H1 (cell line): ENCODE data around the gene ZNF407. TPM values are rescaled to one million over a fixed set of nuclear protein-coding genes. Genes with fewer than 3 reads are reported as not detected.

Source experiments
- CTCF ChIA-PET: fragments of 300-600 bp; sonication (Branson Sonifier 250); formaldehyde crosslinking; loops from one replicate; lab custom pipeline; 2021; ENCODE audit not compliant: partially characterized antibody; lab: Charles Lee
- POLR2A ChIA-PET: fragments of 300-600 bp; sonication (Branson Sonifier 250); formaldehyde crosslinking; loops from one replicate; lab custom pipeline; 2021; ENCODE audit warnings: inconsistent platforms; ENCODE audit not compliant: partially characterized antibody; lab: Charles Lee
- DNase-seq, 2 experiments: peaks; one replicate each; pipeline versions ENCODE4 v3.0.0 to v3.0.0-alpha.2; 2010 to 2022; ENCODE audit warnings: low spot score in 2 of 2, low read depth in 1 of 2, mixed read lengths in 1 of 2
- FAIRE-seq: peaks from 2 replicates; lab custom pipeline; 2011; peaks lifted over from hg19 to GRCh38; lab: Jason Lieb, UNC
- H2AFZ ChIP-seq: 2 replicates; pipeline ENCODE4 v1.8.1; 2012; ENCODE audit warnings: low read length, inconsistent platforms
- H2AK5ac ChIP-seq: 2 replicates; pipeline ENCODE4 v1.6.1; 2013; ENCODE audit warnings: low read depth, low read length
- H2BK120ac ChIP-seq: replicated peaks from 2 replicates; pipeline ENCODE3; 2013; ENCODE audit warnings: low read depth, low read length, inconsistent platforms
- H2BK12ac ChIP-seq: 2 replicates; pipeline ENCODE4 v1.6.1; 2013; ENCODE audit warnings: low read depth, low read length
- H2BK15ac ChIP-seq: 2 replicates; pipeline ENCODE4 v1.6.1; 2013; ENCODE audit warnings: low read length
- H2BK20ac ChIP-seq: 2 replicates; pipeline ENCODE4 v1.6.1; 2013; ENCODE audit warnings: low read length
- H2BK5ac ChIP-seq: 2 replicates; pipeline ENCODE4 v1.6.1; 2013; ENCODE audit warnings: low read depth, low read length
- H3K14ac ChIP-seq: 2 replicates; pipeline ENCODE4 v1.6.1; 2013; ENCODE audit warnings: inconsistent platforms; ENCODE audit not compliant: insufficient read length
- H3K18ac ChIP-seq: 2 replicates; pipeline ENCODE4 v1.6.1; 2013; ENCODE audit warnings: low read length; ENCODE audit errors: extremely low read depth
- H3K23ac ChIP-seq: 2 replicates; pipeline ENCODE4 v1.6.1; 2013; ENCODE audit warnings: inconsistent platforms; ENCODE audit not compliant: insufficient read length
- H3K23me2 ChIP-seq: 2 replicates; pipeline ENCODE4 v1.6.1; 2013; ENCODE audit warnings: low read depth, low read length
- H3K27ac ChIP-seq: 2 replicates; pipeline ENCODE4 v1.6.1; 2011; ENCODE audit warnings: low read depth, low read length, inconsistent platforms
- H3K27me3 ChIP-seq, 4 experiments: replicated peaks in 1 of 4; 1 replicate in 1 of 4; 2 replicates in 3 of 4; pipeline versions ENCODE4 v1.6.1 to v1.8.1; 2011 to 2013; ENCODE audit warnings: low read length in 3 of 4, mild to moderate bottlenecking in 3 of 4, inconsistent platforms in 2 of 4, mixed read lengths in 2 of 4, moderate library complexity in 1 of 4; ENCODE audit not compliant: control insufficient read depth in 3 of 4, insufficient read depth in 3 of 4; ENCODE audit errors: extremely low read depth in 1 of 4
- H3K36me3 ChIP-seq, 4 experiments: 2 replicates each; pipeline versions ENCODE4 v1.6.1 to v1.8.1; 2011 to 2013; ENCODE audit warnings: mild to moderate bottlenecking in 4 of 4, low read length in 3 of 4, moderate library complexity in 2 of 4, control low read depth in 1 of 4, inconsistent platforms in 1 of 4; ENCODE audit not compliant: insufficient read depth in 4 of 4, control insufficient read depth in 2 of 4
- H3K4ac ChIP-seq: replicated peaks from 2 replicates; pipeline ENCODE3; 2013; ENCODE audit warnings: low read length, low read depth, mixed read lengths, inconsistent platforms; ENCODE audit not compliant: insufficient read length
- H3K4me1 ChIP-seq, 4 experiments: replicated peaks in 1 of 4; 1 replicate in 1 of 4; 2 replicates in 3 of 4; pipeline versions ENCODE4 v1.6.1 to v1.8.1; 2011 to 2013; ENCODE audit warnings: low read length in 3 of 4, inconsistent platforms in 2 of 4, mixed read lengths in 1 of 4; ENCODE audit not compliant: insufficient read depth in 4 of 4, control insufficient read depth in 3 of 4
- H3K4me2 ChIP-seq, 2 experiments: 2 replicates each; pipeline versions ENCODE4 v1.6.1 to v1.8.1; 2011 to 2013; ENCODE audit warnings: low read depth in 2 of 2, low read length in 2 of 2, control low read depth in 1 of 2, inconsistent platforms in 1 of 2, mild to moderate bottlenecking in 1 of 2; ENCODE audit not compliant: insufficient read depth in 1 of 2
- H3K4me3 ChIP-seq, 4 experiments: fragments of 200-600, 300-600 bp in 1 of 4; sonication (generic), shearing (Covaris generic), sonication (Bioruptor Twin) in 1 of 4; 2 replicates each; pipeline versions ENCODE4 v1.5.1 to v1.8.1; 2011 to 2016; ENCODE audit warnings: low read length in 4 of 4, low read depth in 3 of 4, control low read depth in 2 of 4, inconsistent platforms in 2 of 4, mild to moderate bottlenecking in 2 of 4, mixed read lengths in 1 of 4, moderate library complexity in 1 of 4; ENCODE audit not compliant: insufficient read depth in 2 of 4; ENCODE audit errors: extremely low read depth in 1 of 4
- H3K56ac ChIP-seq: replicated peaks from 2 replicates; pipeline ENCODE3; 2013; ENCODE audit warnings: low read depth, mild to moderate bottlenecking, mixed read lengths, low read length, inconsistent platforms; ENCODE audit not compliant: insufficient read length
- H3K79me1 ChIP-seq: 2 replicates; pipeline ENCODE4 v1.6.1; 2013; ENCODE audit warnings: low read depth, low read length, control low read depth
- H3K79me2 ChIP-seq, 2 experiments: 2 replicates each; pipeline versions ENCODE4 v1.6.1 to v1.8.1; 2012 to 2013; ENCODE audit warnings: low read length in 2 of 2, mild to moderate bottlenecking in 2 of 2, inconsistent platforms in 1 of 2; ENCODE audit not compliant: insufficient read depth in 2 of 2, control insufficient read depth in 1 of 2
- H3K9ac ChIP-seq, 4 experiments: replicated peaks in 1 of 4; 1 replicate in 1 of 4; 2 replicates in 3 of 4; pipeline versions ENCODE4 v1.6.1 to v1.8.1; 2011 to 2013; ENCODE audit warnings: low read depth in 3 of 4, low read length in 3 of 4, control low read depth in 2 of 4, mild to moderate bottlenecking in 2 of 4, moderate library complexity in 2 of 4, inconsistent platforms in 1 of 4; ENCODE audit errors: extremely low read depth in 1 of 4
- H3K9me3 ChIP-seq, 2 experiments: 2 replicates each; pipeline versions ENCODE4 v1.6.1 to v1.8.1; 2012 to 2013; ENCODE audit warnings: mild to moderate bottlenecking in 2 of 2, moderate library complexity in 2 of 2, control low read depth in 1 of 2, inconsistent platforms in 1 of 2, low read depth in 1 of 2, low read length in 1 of 2, mixed read lengths in 1 of 2; ENCODE audit not compliant: insufficient read depth in 2 of 2
- H4K20me1 ChIP-seq, 2 experiments: replicated peaks in 1 of 2; 2 replicates each; pipeline versions ENCODE3 to v1.8.1; 2011 to 2013; ENCODE audit warnings: inconsistent platforms in 2 of 2, low read length in 2 of 2, mild to moderate bottlenecking in 1 of 2; ENCODE audit not compliant: insufficient read depth in 2 of 2, control insufficient read depth in 1 of 2
- H4K5ac ChIP-seq: 2 replicates; pipeline ENCODE4 v1.6.1; 2013; ENCODE audit warnings: low read length, low read depth, mixed read lengths, inconsistent platforms; ENCODE audit not compliant: insufficient read length
- H4K8ac ChIP-seq: 2 replicates; pipeline ENCODE4 v1.8.0; 2013; ENCODE audit warnings: mild to moderate bottlenecking, moderate library complexity, low read length, inconsistent platforms; ENCODE audit not compliant: insufficient read depth; ENCODE audit errors: extremely low read depth
- H4K91ac ChIP-seq: replicated peaks from 2 replicates; pipeline ENCODE3; 2013; ENCODE audit warnings: low read length, mixed read lengths, inconsistent platforms; ENCODE audit not compliant: insufficient read length
- ASH2L ChIP-seq: fragments of 200-600, 300-600 bp; sonication (generic); IDR thresholded peaks from one replicate; pipeline ENCODE4 v1.7.1; 2017; ENCODE audit warnings: low read length
- CHD2 ChIP-seq: IDR thresholded peaks from 2 replicates; pipeline ENCODE4 v1.6.1; 2012; ENCODE audit warnings: low read length, improper control_type of control experiment
- FOSL1 ChIP-seq: IDR thresholded peaks from 2 replicates; pipeline ENCODE4 v1.6.1; 2011; ENCODE audit warnings: mild to moderate bottlenecking, low read depth, low read length, moderate library complexity; ENCODE audit not compliant: insufficient read depth
- GABPA ChIP-seq: IDR thresholded peaks from 2 replicates; pipeline ENCODE4 v1.6.1; 2011; ENCODE audit warnings: mild to moderate bottlenecking, low read length, moderate library complexity, borderline replicate concordance; ENCODE audit not compliant: insufficient read depth
- JUND ChIP-seq: IDR thresholded peaks from 2 replicates; pipeline ENCODE4 v1.6.1; 2011; ENCODE audit warnings: mild to moderate bottlenecking, improper control_type of control experiment, low read length
- NRF1 ChIP-seq: IDR thresholded peaks from 2 replicates; pipeline ENCODE4 v1.6.1; 2011; ENCODE audit warnings: mild to moderate bottlenecking, low read depth, low read length, improper control_type of control experiment
- PHF8 ChIP-seq: fragments of 200-600 bp; sonication (generic); conservative IDR thresholded peaks from 2 replicates; pipeline ENCODE4 v1.7.1; 2012; ENCODE audit warnings: low read depth, mild to moderate bottlenecking, inconsistent platforms, low read length, moderate library complexity
- POLR2AphosphoS5 ChIP-seq: IDR thresholded peaks from 2 replicates; pipeline ENCODE4 v1.6.1; 2011; ENCODE audit warnings: low read depth, low read length
- RBBP5 ChIP-seq: IDR thresholded peaks from 2 replicates; pipeline ENCODE4 v1.7.1; 2012; ENCODE audit warnings: low read depth, mild to moderate bottlenecking, inconsistent platforms, low read length, moderate library complexity, borderline replicate concordance
- SIX5 ChIP-seq: IDR thresholded peaks from 2 replicates; pipeline ENCODE4 v1.6.1; 2011; ENCODE audit warnings: mild to moderate bottlenecking, low read depth, low read length
- SP1 ChIP-seq: IDR thresholded peaks from 2 replicates; pipeline ENCODE4 v1.6.1; 2011; ENCODE audit warnings: low read depth, low read length
- SP2 ChIP-seq: IDR thresholded peaks from 2 replicates; pipeline ENCODE4 v1.6.1; 2012; ENCODE audit warnings: mild to moderate bottlenecking, low read length, inconsistent platforms
- SRF ChIP-seq: IDR thresholded peaks from 2 replicates; pipeline ENCODE4 v1.6.1; 2011; ENCODE audit warnings: mild to moderate bottlenecking, low read depth, low read length, moderate library complexity
- YY1 ChIP-seq: IDR thresholded peaks from 2 replicates; pipeline ENCODE4 v1.6.1; 2011; ENCODE audit warnings: low read depth, mild to moderate bottlenecking, low read length
- WGBS, 2 experiments: shearing (Covaris generic) in 1 of 2; methylation state at CpG; one replicate each; pipeline versions ENCODE4 v1.1.6 to v1.1.7; 2013 to 2015; ENCODE audit warnings: low lambda C conversion rate in 2 of 2, mixed read lengths in 2 of 2, inconsistent platforms in 1 of 2, low coverage in 1 of 2, missing lambda C conversion rate in 1 of 2; ENCODE audit not compliant: insufficient replicate concordance in 2 of 2, insufficient coverage in 1 of 2, insufficient read length in 1 of 2; ENCODE audit errors: extremely low coverage in 1 of 2, missing lambda C conversion rate in 1 of 2; 5-methylcytosine and 5-hydroxymethylcytosine counted together
- polyA plus RNA-seq, 7 experiments: library from polyadenylated mRNA; depleted of rRNA in 3 of 7; stranded (reverse) in 5 of 7; unstranded in 2 of 7; fragments of >200 nt in 5 of 7; fragments of 200-250 nt in 2 of 7; gene quantifications; 1 replicate in 5 of 7; 2 replicates in 1 of 7; 4 replicates in 1 of 7; pipeline versions ENCODE4 v1.2.1 to v1.2.3, GENCODE V29; 2011 to 2013; ENCODE audit warnings: missing spikeins in 2 of 7, mixed read lengths in 2 of 7
- total RNA-seq: library from RNA; stranded (reverse); fragmentation: NEBNext Ultra II Directional; extraction: Animal tissue kit (Norgen Biotek cat#: 25700); gene quantifications from 2 replicates; pipeline ENCODE4 v1.2.1, GENCODE V29; 2021

The ZNF407 gene
- total and polyA plus RNA-seq, 2 of the 8 experiments (the other 6 are each of a cell fraction or from before 2014, with no cell fraction given): 1.5 to 6.8 TPM

DNA sequence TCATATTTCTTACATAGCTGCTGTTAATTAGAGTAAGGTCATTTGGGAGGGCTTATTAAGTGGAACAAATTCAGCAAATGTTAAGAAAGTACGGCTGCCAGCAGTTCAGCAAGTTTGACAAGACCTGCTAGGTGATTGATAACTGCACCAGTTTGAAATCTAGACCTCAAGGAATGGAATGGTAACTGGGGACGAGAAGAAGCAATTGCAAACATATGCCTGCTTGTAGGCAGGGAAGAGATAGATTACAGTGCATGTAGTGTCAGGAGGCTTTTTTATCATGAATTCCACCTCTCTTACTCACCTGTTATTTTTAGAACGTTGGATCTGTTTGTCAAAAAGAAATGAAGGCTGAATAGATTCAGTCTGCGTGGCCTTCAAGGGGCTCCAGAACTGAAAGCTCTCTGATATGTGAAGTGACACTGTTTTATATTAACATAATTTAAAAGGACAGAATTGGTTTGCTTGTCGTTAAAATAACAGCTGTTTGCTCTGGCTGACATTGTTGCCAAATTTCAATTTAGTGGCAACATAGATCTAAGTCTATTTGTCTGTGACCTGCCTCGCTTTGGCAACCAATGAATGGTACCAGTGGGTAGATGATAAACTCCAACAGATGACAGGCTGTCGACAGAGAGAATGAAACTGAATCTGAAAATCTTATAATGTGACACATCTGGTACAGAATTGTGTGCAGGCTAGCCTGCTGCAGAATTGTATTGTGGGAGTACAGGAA, 199.3 kb downstream of the ZNF407 start:
- Histone ChIP-seq H3K27me3 (no peaks in the 10 kb centered on the region), H3K36me3 (no peaks in the 10 kb centered on the region; a peak in 2 of 8 replicates), H2BK20ac (no peak overlapping the region), H3K56ac (no peak overlapping the region), H3K27ac (no peak overlapping the region), H2BK120ac (no peak overlapping the region), H3K79me1 (no peaks in the 10 kb centered on the region), H3K23me2 (no peaks in the 10 kb centered on the region), H4K8ac (no peak overlapping the region), H3K9me3 (no peaks in the 10 kb centered on the region), H3K18ac (no peak overlapping the region), H4K20me1 (no peaks in the 10 kb centered on the region), H3K4me3 (no peak overlapping the region), H2BK12ac (no peak overlapping the region; the same call in 1 of the 2 replicates), H3K4ac (no peak overlapping the region), H3K4me1 (peaks cover 0 to 6% (median 4%) of the 10 kb centered on the region in 4 experiments; a peak in 4 of 7 replicates), H4K91ac (no peak overlapping the region), H2BK5ac (no peak overlapping the region), H2BK15ac (no peak overlapping the region), H3K9ac (no peak overlapping the region), H3K23ac (no peak overlapping the region), H3K4me2 (no peak overlapping the region), H3K14ac (no peak overlapping the region), H2AK5ac (no peak overlapping the region), H3K79me2 (no peaks in the 10 kb centered on the region), H2AFZ (no peak overlapping the region), H4K5ac (no peak overlapping the region)
- no peak for DNase-seq
- POLR2A ChIA-PET: interaction anchor here (0.6 kb wide), 1 partner anchor 10 kb away, joined by 3 read pairs; no protein-coding TSS in a partner anchor
- FAIRE-seq: no peak
- CTCF ChIA-PET: interaction anchor here (0.6 to 1.5 kb wide), 2 partner anchors 17 to 101 kb away, joined by 3 to 4 read pairs; no protein-coding TSS in a partner anchor
- WGBS, 2 experiments: 86% methylated on average over 7 of the region's 7 CpGs; no CpG with 5 or more reads in 1 of the 2 experiments
- TF ChIP-seq SP1: no peak
- no peak for TF ChIP-seq RBBP5
- TF ChIP-seq PHF8: no peak
- TF ChIP-seq ASH2L: no peak
- no peak for TF ChIP-seq SIX5
- no peak for TF ChIP-seq FOSL1
- no peak for TF ChIP-seq CHD2
- TF ChIP-seq NRF1: no peak
- TF ChIP-seq SRF: no peak
- no peak for TF ChIP-seq JUND
- TF ChIP-seq YY1: no peak
- TF ChIP-seq POLR2AphosphoS5: no peak
- no peak for TF ChIP-seq SP2
- no peak for TF ChIP-seq GABPA
